Right renal cortex interstitium (tissue), 3 donors: Measurements from ENCODE around the gene THPO. TPM values are rescaled to one million over a fixed set of nuclear protein-coding genes. Genes with fewer than 3 reads are reported as not detected.

Source experiments
- DNase-seq, 3 donors: peaks; one replicate each; pipeline ENCODE4 v3.0.0-alpha.2; 2013; ENCODE audit warnings: low read depth in 3 of 3, low spot score in 2 of 3
- polyA plus RNA-seq, 3 donors: library from polyadenylated mRNA; unstranded; fragments of 120-200 nt; gene quantifications; one replicate each; pipeline ENCODE4 v1.2.1, GENCODE V29; 2013; ENCODE audit not compliant: insufficient read length in 3 of 3

Gene THPO
- 1 to 10 TPM; 2.0 to 3.1 (median 2.4) TPM for polyA plus RNA-seq

DNA sequence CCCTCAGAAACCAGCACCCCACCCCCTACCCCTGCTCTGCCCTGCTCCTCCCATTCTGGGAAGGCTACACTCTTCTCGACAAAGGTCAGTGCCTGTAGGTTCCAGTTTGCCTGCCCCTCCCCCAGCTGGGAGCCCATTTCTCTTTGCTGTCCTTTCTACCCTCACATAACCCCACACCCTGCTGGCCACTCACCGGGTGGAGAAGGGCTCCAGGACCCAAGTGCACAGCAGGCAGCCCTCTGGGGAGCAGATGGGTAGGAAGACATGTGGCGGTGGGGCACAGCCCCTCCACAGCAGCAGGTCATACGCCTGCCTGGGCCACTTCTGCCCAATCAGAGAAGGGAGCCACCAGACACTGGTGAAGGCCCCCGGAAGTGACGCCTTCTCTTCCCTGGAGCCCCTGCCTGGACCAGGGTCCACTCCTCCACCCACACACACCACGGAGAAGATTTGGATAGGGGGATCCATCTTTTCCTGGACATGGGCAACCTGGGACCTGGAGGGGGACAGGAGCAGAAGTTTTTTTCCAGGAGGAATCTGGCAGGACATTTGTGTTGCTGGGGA lies at the start of gene THPO:
Gene THPO, minus strand, starts transcription at position 326 of the 564 bp plus-strand sequence. CDS start 1,948 bp downstream, outside the sequence.
- no peak for DNase-seq

DNA sequence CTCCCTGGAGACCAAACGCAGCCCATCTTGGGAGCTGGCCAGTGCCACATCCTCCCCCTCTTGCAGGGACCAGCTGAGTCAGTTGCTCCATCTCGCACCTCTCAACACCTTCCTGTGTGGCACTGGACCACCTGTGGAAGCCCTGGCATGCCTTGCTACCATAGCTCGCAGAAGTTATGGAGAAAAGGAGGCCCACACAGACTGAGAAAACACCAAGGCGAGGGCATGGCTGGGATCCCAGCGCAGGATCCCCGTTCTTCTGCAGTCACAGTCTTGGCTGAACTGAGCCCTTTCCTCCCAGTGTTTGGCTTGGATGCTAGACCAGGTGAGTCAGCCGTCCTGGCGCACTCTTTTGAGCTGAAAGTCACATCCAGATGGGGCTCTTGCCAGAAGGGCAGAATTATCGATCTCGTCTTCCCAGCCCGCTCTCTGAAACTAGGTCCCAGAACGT lies 48.7 kb upstream of the THPO start:
- DNase-seq = no peak

DNA sequence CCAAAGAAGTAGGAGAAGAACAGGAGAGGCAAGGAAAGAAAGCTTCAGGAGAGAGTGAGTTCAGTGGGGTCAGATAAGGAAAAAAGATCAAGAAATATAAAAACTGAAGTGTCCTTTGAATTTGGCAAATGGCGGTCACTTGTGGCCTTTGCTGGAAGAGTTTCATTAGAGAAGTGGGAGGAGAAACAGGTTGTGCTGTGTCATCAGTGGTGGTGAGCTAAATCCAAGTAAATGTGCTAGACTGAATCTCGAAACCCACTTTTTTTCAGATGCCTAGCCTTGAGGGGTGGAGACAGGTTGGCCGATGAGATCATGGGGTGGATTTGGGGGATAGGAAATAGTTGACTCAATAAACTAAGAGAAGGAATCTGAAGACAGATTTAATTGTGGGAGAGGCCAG lies 45.6 kb upstream of the THPO start:
- DNase-seq = no peak

DNA sequence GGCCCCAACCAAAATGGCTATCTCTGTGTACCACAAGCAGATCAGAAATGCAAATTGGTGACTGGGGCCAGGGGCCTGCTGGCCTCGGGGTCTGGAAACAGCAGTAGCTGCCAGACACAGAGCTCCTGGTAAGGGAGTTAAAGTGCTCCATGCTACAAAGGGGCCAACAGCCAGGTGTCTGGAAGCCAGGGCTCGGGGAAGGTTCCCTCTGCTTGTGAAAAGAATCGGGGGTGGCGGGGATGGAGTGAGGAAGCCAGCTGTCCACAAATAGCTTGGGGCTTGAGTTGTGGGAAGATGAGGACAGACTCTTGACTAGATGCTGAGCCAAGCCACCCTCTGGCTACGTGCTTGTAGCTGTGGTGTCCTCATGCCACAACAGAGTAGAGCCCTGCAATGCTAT lies 41.2 kb upstream of the THPO start:
- DNase-seq = no peak

DNA sequence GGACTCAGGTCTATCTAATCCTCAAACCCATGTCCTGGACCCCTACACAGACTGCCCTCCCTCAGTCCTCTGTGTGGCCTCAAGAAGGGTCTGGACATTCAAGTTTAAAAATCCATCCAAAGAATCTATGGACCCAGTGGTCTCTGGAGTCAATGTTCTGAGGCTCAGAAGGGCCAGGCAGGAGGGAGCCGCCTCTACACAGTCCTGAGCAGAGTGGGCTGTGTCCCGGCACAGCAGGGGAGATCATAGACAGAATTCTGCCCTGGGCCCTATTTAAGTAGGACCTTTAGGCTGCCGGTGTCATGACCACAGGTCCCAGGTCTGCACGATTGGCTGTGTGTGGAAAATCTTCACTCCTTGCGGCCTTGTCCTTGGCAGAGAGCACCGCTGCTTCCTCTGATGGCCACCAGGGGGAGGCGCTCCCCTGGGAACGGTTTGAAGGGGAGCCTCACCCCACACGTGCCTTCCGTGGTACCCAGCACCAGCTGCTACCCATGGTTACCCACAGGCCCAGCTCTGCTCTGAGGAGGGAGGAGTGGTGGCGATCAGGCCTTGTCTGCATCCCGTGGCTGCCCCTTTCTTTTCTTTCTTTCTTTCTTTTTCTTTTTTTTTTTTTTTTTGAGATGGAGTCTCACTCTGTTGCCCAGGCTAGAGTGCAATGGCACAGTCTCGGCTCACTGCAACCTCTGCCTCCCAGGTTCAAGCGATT lies 39.8 kb upstream of the THPO start:
- DNase-seq = peak in 2 of 3 donors; percentile 7 to 12

DNA sequence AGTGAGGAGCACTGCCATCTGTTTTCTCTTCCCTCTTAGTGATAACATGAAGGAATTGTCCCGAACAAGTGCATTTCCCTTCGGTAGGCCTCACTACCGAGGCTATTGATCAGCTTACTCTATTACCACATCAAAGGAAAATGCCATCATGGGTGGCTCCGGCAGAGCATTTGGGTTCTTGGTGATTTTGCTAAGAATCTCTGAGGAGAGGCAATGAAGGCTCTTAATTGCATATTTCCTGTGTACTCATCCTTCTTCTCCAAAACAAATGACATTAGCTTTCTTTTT lies 37.1 kb upstream of the THPO start:
- no peak for DNase-seq

DNA sequence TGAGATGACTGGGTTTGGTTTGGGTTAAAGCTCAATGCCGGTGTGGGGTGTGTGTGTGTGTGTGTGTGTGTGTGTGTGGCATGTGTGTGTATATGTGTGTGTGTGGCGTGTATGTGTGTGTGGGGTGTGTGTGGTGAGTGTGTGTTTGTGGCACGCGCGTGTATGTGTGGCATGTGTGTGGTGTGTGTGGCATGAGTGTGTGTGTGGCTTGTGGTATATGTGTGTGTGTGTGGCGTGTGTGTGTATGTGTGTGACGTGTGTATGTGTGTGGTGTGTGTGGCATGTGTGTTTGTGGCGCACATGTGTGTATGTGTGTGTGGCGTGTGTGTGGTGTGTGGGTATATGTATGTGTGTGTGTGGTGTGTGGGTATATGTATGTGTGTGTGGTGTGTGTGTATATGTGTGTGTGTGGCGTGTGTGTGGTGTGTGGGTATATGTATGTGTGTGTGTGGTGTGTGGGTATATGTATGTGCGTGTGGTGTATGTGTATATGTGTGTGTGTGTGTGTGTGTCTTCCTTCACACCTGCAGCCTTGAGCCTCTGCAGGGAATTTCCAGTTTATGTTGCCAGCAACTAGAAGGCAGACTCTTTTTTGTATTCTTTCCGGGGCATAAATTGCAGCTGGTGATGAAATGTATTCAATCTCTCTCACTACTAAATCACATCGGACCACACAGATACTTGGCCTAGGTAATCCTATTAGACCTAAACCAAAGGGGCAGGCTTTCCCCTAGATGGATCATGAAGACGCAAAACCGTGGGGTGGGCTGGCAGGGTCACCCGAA lies 36.6 kb upstream of the THPO start:
- no peak for DNase-seq

DNA sequence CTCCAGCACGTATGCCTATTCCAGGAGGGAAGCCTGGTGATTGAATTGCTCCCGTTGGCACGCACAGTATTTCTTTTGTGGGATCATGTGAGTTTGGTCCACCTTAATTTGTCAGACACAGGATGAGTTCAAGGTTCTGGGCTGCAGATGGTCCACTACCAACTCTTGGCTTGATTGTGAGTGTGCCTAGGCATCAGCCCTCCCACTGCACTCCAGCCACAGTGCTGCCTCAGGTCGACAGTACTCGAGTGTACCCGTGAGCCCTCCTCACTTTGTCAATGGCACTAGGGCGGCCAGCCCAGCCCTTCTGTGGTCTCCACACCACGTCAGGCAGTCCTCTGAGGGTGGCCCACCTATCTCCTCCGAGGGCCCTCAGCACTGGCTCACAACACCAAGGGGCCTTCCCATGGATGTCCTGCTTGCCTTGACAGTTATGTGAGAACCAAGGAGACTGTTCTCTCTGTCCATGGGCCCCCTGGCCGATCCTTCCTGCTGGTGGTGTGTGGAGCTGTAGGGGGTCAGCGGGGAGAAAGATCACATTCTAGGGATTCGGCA lies 32.0 kb upstream of the THPO start:
- DNase-seq = no peak

DNA sequence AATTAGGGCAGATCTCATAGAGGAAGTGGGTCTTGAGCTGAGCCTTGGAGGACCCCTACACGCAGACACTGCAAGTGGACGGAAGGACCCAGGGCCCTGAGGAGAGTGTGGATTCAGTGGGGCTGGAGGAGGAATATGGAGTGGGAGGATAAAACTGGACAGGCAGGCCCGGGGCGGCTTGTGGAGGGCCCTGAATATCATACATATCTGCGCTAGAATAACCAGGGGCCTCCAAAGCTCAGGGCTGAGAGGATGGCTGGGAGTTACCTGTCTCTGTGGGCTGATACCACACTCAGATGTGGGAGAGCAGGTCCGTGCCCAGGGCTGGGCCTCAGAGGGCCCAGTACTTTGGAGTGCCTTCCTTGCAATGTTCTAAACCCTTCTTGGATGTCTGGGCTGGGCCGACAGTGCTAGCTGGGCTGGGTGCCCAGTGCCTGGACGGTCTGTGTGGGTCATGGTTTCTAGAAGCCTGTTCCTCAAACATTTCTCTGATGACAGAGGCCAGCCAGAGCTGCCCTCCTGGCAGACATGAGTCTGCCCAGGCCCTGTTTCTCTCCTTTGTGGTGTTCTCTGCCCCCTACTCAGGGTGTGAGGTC lies 31.4 kb upstream of the THPO start:
- no peak for DNase-seq

DNA sequence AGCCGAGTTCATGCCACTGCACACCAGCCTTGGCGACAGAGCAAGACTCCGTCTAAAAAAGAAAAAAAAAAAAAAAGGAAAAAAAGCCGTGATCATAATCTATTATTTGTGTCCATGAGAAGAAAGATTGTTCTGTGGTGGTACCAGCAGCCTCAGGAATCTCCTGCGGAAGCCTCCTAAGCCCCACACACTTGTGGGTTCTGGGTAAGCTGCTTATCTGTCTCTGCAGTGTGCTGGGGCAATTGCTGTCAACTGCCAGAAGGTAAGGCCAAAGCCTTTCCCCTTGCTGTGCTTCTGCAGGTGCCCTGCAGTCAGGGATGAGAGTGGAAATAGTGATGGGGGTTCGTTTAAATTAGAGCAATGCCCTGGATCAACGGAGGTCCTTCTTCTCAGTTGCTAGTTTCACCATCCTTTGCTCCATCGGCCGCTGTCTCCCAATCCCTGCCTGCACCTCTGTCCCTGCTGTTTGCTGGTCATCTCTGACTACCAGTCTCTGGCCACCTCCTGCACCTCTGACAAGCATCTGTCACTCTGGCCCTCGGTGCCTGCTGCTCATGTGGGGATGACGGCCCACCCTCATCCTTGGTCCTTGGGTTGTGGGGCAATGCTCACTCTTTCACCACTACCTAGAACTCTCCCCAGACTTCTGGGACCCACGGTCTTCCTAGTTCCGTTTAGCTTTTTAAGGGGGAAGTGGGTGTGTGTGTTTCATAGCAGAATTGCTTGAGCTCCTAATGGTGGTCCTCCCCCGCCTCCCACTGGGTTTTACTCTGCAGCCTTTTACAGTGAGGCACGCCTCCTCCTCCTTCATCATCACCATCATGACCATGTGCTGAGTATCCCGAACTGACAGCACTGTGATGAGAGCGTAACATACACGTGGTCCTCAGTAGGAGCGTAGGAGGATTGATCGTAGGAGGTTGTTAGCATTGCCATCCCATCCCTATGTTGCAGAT lies 27.3 kb upstream of the THPO start:
- DNase-seq = no peak

DNA sequence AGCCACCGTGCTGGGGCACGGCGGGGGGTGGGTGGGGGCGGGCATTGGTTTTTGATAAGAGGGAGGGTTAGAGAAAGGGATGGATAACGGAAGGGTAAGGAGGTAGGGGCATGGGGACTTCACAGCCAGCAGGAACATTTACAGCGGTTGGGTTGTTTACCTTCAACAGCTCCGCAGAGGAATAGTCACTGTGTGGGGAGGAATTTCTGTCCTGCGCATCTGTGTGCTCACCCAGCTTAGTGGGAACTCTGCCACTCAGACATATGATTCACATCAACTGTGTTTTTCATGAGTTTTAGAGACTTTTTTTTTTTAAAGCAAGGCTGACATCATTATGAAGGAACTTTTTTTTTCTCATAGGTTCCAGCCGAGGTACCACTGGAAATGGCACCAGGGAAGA lies 21.4 kb upstream of the THPO start:
- no peak for DNase-seq

DNA sequence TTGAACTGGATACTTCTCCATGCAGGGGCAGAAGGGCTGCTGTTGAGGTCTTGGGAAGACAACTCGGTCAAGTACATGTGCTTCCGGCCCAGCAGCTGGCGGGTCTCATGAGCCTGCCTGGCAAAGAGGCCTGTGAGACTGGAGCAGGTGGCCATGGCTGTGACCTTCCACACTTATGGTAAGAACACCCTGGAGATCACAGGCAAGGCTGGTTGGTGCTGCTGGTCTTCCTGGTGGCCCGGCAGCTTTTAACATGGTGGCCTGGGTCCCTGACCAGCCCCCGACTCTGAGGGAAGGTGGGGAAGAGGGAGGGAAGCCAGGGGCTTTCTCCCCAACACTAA lies 17.3 kb upstream of the THPO start:
- no peak for DNase-seq

DNA sequence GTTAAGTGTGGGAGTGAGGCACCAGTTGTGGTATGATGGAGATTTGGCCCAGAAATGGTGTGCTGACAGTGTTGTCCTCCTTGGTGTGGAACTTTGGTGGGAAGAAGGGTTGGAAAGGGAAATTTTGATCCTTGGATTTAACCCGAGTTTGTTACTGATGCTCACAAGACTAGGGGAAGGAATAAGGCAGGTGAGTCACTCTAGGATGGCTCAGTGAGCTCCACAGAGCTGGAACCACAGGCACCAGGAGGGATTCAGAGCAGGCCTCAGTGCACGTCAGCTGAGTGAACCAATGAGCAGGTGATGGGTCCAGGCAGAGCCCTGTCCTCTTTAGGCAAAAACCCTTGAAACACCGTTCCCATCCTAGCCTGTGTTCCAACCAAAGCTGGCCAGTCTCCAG lies 13.3 kb upstream of the THPO start:
- no peak for DNase-seq

DNA sequence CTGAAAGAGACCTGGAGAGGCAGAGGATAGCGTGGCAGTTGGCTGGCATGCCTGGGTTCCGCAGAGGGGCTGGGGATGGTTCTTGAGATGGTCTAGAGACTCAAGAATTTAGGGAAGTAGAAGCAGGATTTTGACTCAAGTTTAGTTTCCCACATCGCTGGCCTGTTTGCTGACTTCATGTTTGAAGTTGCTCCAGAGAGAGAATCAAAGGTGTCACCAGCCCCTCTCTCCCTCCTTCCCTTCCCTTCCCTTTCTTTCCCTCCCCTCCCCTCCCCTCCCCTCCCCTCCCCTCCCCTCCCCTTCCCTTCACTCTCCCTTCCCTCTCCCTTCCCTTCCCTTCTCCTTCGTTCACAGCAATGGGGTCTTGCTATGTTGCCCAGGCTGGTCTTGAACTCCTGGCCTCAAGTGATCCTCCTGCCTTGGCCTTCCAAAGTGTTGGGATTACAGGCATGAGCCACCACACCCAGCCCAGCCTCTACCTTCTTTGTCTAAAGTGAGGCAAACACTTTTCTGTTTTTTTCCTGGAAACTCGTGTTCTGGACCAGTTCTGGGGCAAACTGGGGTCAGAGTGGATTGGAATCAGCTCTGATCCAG lies 12.0 kb upstream of the THPO start:
- DNase-seq = no peak

DNA sequence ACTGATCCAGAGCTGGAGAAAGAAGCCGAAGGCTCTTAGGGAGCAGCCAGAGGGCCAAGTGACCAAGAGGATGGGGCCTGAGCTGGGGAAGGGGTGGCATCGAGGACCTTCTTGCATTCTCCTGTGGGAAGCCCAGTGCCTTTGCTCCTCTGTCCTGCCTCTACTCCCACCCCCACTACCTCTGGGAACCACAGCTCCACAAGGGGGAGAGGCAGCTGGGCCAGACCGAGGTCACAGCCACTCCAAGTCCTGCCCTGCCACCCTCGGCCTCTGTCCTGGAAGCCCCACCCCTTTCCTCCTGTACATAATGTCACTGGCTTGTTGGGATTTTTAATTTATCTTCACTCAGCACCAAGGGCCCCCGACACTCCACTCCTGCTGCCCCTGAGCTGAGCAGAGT lies 11.4 kb upstream of the THPO start:
- DNase-seq = no peak

DNA sequence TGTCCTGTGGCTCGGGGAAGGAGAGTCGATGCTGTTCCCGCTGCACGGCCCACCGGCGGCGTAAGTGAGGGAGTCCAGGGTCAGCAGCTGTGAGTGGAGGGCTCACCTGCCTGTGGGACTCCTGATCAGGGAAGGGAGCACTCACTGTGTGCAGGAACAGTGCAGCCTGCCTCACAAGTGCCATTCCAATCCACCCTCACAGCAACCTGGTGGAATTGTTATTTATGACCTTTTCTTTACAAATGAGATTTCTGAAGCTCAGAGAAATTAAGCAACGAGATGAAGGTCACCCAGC lies 10.9 kb upstream of the THPO start:
- no peak for DNase-seq

DNA sequence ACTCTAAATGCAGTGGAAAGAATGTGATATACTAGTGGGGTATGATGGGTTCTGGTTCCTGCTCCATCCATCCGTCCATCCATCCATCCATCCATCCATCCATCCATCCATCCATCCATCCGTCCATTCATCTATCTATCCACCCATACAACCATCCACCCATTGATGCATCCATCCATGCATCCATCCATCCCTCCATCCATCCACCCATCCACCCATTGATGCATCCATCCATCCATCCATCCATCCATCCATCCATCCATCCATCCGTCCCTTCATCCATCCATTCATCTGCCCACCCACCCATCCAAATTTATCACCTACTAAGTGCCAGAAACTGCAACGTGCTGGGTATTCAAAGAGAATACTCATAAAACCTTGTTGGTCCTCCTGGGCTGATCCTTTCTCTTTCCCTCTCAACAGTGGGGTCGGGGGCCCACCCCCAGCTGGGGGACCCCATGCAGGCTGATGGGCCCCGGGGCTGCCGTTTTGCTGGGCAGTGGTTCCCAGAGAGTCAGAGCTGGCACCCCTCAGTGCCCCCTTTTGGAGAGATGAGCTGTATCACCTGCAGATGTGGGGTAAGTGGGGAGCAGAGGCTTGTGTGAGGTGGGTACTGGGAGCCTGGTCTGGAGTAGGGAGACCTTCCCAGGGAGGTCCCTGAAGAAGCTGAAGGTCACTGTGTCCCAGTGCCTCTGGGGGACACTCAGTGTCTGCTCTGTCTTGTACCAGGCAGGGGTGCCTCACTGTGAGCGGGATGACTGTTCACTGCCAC lies 10.3 kb upstream of the THPO start:
- no peak for DNase-seq

DNA sequence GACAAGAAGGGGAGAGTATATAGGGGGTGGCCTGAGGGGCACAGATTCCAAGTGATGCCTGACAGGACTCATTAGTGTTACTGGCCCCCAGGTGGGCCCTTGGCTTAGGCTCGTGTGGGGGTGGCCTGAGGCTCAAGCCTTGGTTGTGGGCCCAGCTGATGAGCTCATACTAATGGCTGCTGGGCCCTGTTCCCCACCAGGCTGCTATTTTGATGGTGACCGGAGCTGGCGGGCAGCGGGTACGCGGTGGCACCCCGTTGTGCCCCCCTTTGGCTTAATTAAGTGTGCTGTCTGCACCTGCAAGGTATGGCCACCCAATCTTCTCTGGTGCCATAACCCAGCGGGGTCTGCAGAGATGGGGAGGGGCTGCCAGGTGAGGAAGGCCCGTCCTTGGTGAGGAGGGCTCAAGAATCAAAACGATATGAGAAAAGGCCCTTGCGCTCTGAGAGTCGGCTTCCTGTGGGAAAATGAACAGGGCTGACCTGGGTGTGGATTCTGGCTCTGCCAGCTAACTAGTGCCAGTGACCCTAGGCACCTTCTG lies 9.2 kb upstream of the THPO start:
- no peak for DNase-seq
